Body of pancreas (tissue), 4 donors: Measurements from ENCODE around the gene OR4D9.

Experiments
- CTCF ChIP-seq, 7 experiments: fragments of 450-650 bp in 4 of 7; fragments of 200-600 bp in 3 of 7; sonication (generic) in 3 of 7; IDR thresholded peaks; one replicate each; pipeline ENCODE4 v1.5.1; 2016 to 2019; ENCODE audit warnings: antibody characterized with exemption in 7 of 7
- POLR2A ChIP-seq, 3 donors: fragments of 450-650 bp; IDR thresholded peaks; one replicate each; pipeline ENCODE4 v1.6.1; 2016; ENCODE audit warnings: antibody characterized with exemption in 3 of 3, mild to moderate bottlenecking in 2 of 3

- TF ChIP-seq POLR2A (IDR thresholded peaks at IDR 0.05) (no peak), CTCF (IDR thresholded peaks at IDR 0.05) (no peak)
These were observed 336 bp downstream of the OR4D9 start for GRCh38 chr11:59511675-59512074.
